HG03025 (cell line): ENCODE data around the gene HNRNPH3.

Experiments
- ATAC-seq: cut with Tn5 transposase; IDR thresholded peaks from one replicate; pipeline ENCODE4 v1.9.1; 2021; ENCODE audit warnings: mild to moderate bottlenecking, moderate library complexity; ENCODE audit not compliant: unreplicated experiment, low FRiP score

HNRNPH3 gene

DNA sequence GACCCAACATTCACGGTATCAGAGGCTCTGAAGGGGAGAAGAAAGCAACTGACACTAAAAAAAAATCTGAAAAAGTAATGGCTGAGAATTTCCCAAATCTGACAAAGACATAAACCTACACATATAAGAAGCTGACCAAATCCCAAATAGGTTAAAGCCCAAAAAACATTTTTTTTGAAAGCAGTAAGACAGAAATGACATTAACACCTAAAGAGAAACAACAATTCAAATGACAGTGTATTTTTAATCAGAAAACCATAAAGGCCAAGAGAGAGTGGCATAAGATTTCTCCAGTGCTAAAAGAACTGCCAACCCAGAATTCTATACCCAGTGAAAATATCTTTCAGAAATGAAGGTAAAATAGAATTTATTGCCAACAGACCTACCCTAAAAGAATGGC is 39.7 kb downstream of the HNRNPH3 start:
- no peak for ATAC-seq

DNA sequence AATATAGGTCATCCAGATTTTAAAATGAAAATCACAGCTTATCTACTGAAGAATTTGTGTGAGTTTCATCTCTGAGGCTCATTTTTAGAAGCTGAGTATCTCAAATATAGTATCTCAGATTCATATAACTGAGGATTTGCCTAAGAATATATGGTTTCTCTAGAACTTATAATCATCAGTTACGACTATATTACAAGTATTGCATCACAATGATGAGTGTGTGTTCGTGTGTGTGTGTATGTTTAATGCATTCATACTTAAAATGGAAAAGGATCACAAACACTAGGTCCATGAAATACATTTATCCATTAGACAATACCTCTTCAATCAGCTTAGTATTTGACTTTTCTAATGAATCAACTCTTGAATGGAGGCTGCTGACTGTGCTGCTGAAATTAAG is 53.9 kb downstream of the HNRNPH3 start:
- ATAC-seq = no peak
